DND-41 (cell line): Measurements from ENCODE around the gene FBRS.
"Not testable (repeated sequence)": the region's sequence is repeated elsewhere in the genome, so short reads cannot be mapped to it uniquely, and the experiment has no call there.

Source experiments
- ATAC-seq: fragments of 200-7000 bp; cut with Tn5 transposase; 3 replicates; pipeline ENCODE4 v1.9.1; 2021; ENCODE audit warnings: low read depth; ENCODE audit not compliant: insufficient read depth
- DNase-seq: peaks from one replicate; pipeline ENCODE4 v3.0.0-alpha.2; 2020
- H2AFZ ChIP-seq: 2 replicates; pipeline ENCODE4 v1.6.0; 2012; ENCODE audit warnings: low read depth, low read length
- H3K27ac ChIP-seq: 2 replicates; pipeline ENCODE4 v1.5.1; 2012; ENCODE audit warnings: low read length, inconsistent platforms
- H3K27me3 ChIP-seq: fragments of 200-600 bp; sonication (generic); 2 replicates; pipeline ENCODE4 v1.6.0; 2012; ENCODE audit warnings: low read length, mild to moderate bottlenecking, inconsistent platforms; ENCODE audit not compliant: insufficient read depth, poor library complexity
- H3K36me3 ChIP-seq: 2 replicates; pipeline ENCODE4 v1.5.1; 2012; ENCODE audit warnings: low read length, inconsistent platforms; ENCODE audit not compliant: insufficient read depth
- H3K4me1 ChIP-seq: 2 replicates; pipeline ENCODE4 v1.5.1; 2012; ENCODE audit warnings: mild to moderate bottlenecking, low read length; ENCODE audit not compliant: insufficient read depth
- H3K4me2 ChIP-seq: 2 replicates; pipeline ENCODE4 v1.6.0; 2012; ENCODE audit warnings: mild to moderate bottlenecking, moderate library complexity, low read length, inconsistent platforms; ENCODE audit not compliant: insufficient read depth
- H3K4me3 ChIP-seq, 2 experiments: fragments of 200-600 bp in 1 of 2; shearing (Covaris generic) in 1 of 2; 2 replicates each; pipeline ENCODE4 v1.5.1; 2012 to 2016; ENCODE audit warnings: inconsistent platforms in 2 of 2, low read length in 2 of 2, mild to moderate bottlenecking in 2 of 2, low read depth in 1 of 2, moderate library complexity in 1 of 2
- H3K79me2 ChIP-seq: 2 replicates; pipeline ENCODE4 v1.6.0; 2012; ENCODE audit warnings: low read length, inconsistent platforms; ENCODE audit not compliant: insufficient read depth
- H3K9ac ChIP-seq: 2 replicates; pipeline ENCODE4 v1.6.0; 2012; ENCODE audit warnings: low read depth, mild to moderate bottlenecking, inconsistent platforms, low read length, moderate library complexity
- H3K9me3 ChIP-seq: 2 replicates; pipeline ENCODE4 v1.5.1; 2012; ENCODE audit warnings: low read length, moderate library complexity, mild to moderate bottlenecking, inconsistent platforms; ENCODE audit not compliant: insufficient read depth, severe bottlenecking
- H4K20me1 ChIP-seq: 2 replicates; pipeline ENCODE4 v1.6.0; 2012; ENCODE audit warnings: low read length; ENCODE audit not compliant: insufficient read depth
- EZH2 ChIP-seq: IDR thresholded peaks from 3 replicates; pipeline ENCODE4 v1.6.1; 2012; ENCODE audit warnings: borderline replicate concordance, low read depth, mild to moderate bottlenecking, moderate library complexity, low read length, inconsistent platforms; ENCODE audit not compliant: severe bottlenecking
- TF ChIP-seq, protein P1 (sequence below): IDR thresholded peaks from 2 replicates; pipeline ENCODE4 v1.5.1; 2012; ENCODE audit warnings: borderline replicate concordance, low read length, moderate library complexity, mild to moderate bottlenecking; ENCODE audit not compliant: poor library complexity, severe bottlenecking; ENCODE audit errors: extremely low read depth

FBRS gene

DNA sequence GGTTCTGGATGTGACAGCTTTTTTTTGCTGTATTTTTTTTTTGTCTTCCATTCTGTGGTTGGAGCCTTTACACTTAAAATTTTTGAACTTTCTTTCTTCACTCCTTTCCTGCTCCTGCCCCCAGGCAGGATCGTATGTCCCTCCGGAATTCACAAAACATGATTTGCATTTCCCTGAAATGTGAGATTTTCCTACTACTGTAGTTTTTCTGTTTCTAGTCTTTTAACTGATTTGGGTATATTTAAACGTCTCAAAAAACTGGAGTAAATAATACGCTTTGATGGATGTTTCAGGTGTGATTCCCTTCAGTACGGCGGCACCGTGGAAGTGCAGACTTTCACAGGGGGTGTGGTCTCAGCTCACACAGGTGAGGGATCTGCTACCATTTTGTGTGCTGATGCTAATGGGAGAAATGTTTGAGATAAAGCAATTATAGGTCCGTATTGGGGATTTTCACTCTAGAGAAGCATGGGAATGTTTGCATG, 41.4 kb downstream of the FBRS start:
- DNase-seq, result no peak
- Histone ChIP-seq H4K20me1 (peaks cover 24% of the 10 kb centered on the region; the same call in 1 of the 2 replicates), H3K4me3 (peak overlapping the region; percentile 84 to 88), H3K4me1 (peaks cover 32% of the 10 kb centered on the region), H3K9ac (peak overlapping the region; percentile 100), H3K27me3 (no peaks in the 10 kb centered on the region), H3K79me2 (peaks cover 55% of the 10 kb centered on the region), H3K4me2 (peak overlapping the region; percentile 63), H3K27ac (peak overlapping the region; percentile 98), H3K36me3 (peaks cover 53% of the 10 kb centered on the region), H2AFZ (no peak overlapping the region; the same call in 1 of the 2 replicates), H3K9me3 (no peaks in the 10 kb centered on the region)
- TF ChIP-seq EZH2, result no peak
- TF ChIP-seq, protein P1, sequence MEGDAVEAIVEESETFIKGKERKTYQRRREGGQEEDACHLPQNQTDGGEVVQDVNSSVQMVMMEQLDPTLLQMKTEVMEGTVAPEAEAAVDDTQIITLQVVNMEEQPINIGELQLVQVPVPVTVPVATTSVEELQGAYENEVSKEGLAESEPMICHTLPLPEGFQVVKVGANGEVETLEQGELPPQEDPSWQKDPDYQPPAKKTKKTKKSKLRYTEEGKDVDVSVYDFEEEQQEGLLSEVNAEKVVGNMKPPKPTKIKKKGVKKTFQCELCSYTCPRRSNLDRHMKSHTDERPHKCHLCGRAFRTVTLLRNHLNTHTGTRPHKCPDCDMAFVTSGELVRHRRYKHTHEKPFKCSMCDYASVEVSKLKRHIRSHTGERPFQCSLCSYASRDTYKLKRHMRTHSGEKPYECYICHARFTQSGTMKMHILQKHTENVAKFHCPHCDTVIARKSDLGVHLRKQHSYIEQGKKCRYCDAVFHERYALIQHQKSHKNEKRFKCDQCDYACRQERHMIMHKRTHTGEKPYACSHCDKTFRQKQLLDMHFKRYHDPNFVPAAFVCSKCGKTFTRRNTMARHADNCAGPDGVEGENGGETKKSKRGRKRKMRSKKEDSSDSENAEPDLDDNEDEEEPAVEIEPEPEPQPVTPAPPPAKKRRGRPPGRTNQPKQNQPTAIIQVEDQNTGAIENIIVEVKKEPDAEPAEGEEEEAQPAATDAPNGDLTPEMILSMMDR, result no peak
- no peak for ATAC-seq

DNA sequence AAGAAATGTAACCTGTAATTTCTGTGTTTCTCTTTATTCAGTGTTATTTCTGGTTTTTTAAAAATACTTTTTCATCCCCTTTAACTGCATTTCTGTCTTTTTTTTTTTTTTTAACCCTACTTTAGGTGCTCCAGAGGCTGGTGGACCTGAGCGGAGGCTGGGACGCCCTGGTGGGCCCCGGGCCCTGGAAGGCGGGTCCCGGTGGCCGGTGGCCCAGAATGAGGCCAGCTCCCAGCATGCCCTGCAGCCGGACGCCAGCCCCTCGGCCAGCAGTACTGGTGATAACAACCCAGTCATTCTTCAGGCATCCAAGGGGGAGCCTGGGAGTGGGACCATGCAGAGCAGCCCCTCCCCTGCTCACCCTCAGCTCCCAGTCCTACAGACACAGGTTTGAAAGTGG, 42.3 kb downstream of the FBRS start:
- ATAC-seq (no peak), DNase-seq (no peak)
- Histone ChIP-seq H2AFZ (no peak overlapping the region), H3K79me2 (peaks cover 60% of the 10 kb centered on the region), H3K9me3 (no peaks in the 10 kb centered on the region), H3K27me3 (no peaks in the 10 kb centered on the region), H3K9ac (no peak overlapping the region), H3K4me1 (peaks cover 32% of the 10 kb centered on the region), H3K27ac (no peak overlapping the region), H3K4me2 (peak overlapping the region; percentile 63; the same call in 1 of the 2 replicates), H3K36me3 (peaks cover 62% of the 10 kb centered on the region), H3K4me3 (no peak overlapping the region), H4K20me1 (peaks cover 24% of the 10 kb centered on the region; the same call in 1 of the 2 replicates)
- TF ChIP-seq, protein P1, result no peak
- TF ChIP-seq EZH2, result no peak

DNA sequence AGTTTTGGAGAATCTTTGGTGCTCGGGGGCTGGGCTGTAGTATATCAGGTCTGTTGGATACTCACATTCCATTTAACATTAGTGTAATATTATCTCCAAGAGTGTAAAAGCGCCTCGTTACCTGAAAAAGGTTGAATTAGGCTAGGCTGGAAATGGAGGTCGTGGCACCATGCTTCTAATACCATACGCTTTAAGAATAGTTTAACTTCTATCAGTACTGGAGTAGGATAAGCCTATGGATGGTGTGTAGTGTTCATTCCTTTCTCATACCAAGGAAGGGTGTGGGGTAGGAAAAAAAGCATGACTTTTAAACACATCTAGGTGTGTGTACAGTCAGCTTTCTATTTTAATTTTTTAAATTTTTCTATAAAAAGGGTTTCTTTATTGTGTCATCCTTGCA, 42.7 kb downstream of the FBRS start:
- Histone ChIP-seq H3K79me2 (peaks cover 62% of the 10 kb centered on the region), H2AFZ (no peak overlapping the region), H3K4me2 (peak overlapping the region; percentile 63; the same call in 1 of the 2 replicates), H3K4me3 (no peak overlapping the region), H3K4me1 (peaks cover 32% of the 10 kb centered on the region), H3K9me3 (no peaks in the 10 kb centered on the region), H3K27me3 (no peaks in the 10 kb centered on the region), H3K9ac (no peak overlapping the region), H4K20me1 (peaks cover 26% of the 10 kb centered on the region; the same call in 1 of the 2 replicates), H3K27ac (no peak overlapping the region), H3K36me3 (peaks cover 66% of the 10 kb centered on the region)
- DNase-seq, result no peak
- TF ChIP-seq EZH2, result no peak
- TF ChIP-seq, protein P1, result no peak
- ATAC-seq, result no peak

DNA sequence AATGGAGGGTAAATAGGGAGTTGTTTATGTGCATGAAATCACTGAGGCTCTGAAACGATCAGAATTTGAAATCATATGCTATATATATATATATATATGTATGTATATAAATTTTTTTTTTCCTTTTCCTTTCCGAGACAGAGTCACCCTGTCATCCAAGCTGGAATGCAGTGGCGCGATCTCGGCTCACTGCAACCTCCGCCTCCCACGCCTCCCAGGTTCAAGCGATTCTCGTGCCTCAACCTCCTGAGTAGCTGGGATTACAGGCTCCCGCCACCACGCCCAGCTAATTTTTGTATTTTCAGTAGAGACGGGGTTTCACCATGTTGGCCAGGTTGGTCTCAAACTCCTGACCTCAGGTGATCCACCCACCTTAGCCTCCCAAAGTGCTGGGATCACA, 44.8 kb downstream of the FBRS start:
- Histone ChIP-seq H4K20me1 (peaks cover 28% of the 10 kb centered on the region; the same call in 1 of the 2 replicates), H3K4me1 (peaks cover 22% of the 10 kb centered on the region), H3K79me2 (peaks cover 65% of the 10 kb centered on the region), H3K36me3 (peaks cover 87% of the 10 kb centered on the region)
- not testable (repeated sequence) for H3K27me3 ChIP-seq, H3K9ac ChIP-seq, DNase-seq, H3K9me3 ChIP-seq, ATAC-seq, H2AFZ ChIP-seq, H3K4me2 ChIP-seq, H3K4me3 ChIP-seq, H3K27ac ChIP-seq
